ENCODE data around the gene EIF3L.

DNA sequence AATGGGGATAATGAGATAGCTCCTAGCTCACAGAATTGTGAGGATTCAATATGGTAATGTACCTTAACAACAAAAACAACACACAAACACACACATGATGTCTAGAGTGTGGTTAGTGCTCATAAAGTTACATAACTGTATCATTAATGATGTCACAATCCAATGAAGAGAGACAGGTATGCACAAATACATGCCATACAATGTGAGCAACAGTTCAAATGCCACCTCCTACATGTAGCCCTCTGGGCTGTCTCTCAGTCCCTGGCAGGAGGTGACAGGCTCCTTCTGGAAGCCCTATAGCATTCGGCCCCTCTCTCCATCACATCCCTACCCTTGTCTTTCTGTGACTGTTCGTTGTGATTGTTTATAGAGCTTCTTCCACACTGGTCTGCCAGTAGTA is 48.6 kb downstream of the EIF3L start:
- TF ChIP-seq CBX8 (IDR thresholded peaks at IDR 0.05; ENCODE audit: borderline replicate concordance, low read depth, low read length), result no peak
- TF ChIP-seq RAD21 (IDR thresholded peaks at IDR 0.05 in 1 of 2, conservative IDR thresholded peaks at IDR 0.05 in 1 of 2; ENCODE audit: low read depth in 2 of 2, low read length in 2 of 2), result no peak
- no peak for TF ChIP-seq BACH1 (IDR thresholded peaks at IDR 0.05; ENCODE audit: low read length)
- TF ChIP-seq, protein P1, sequence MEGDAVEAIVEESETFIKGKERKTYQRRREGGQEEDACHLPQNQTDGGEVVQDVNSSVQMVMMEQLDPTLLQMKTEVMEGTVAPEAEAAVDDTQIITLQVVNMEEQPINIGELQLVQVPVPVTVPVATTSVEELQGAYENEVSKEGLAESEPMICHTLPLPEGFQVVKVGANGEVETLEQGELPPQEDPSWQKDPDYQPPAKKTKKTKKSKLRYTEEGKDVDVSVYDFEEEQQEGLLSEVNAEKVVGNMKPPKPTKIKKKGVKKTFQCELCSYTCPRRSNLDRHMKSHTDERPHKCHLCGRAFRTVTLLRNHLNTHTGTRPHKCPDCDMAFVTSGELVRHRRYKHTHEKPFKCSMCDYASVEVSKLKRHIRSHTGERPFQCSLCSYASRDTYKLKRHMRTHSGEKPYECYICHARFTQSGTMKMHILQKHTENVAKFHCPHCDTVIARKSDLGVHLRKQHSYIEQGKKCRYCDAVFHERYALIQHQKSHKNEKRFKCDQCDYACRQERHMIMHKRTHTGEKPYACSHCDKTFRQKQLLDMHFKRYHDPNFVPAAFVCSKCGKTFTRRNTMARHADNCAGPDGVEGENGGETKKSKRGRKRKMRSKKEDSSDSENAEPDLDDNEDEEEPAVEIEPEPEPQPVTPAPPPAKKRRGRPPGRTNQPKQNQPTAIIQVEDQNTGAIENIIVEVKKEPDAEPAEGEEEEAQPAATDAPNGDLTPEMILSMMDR (IDR thresholded peaks at IDR 0.05; ENCODE audit: control extremely low read depth in 1 of 3, insufficient read depth in 1 of 3, low read depth in 1 of 3, low read length in 3 of 3), result no peak
- TF ChIP-seq POLR2A (IDR thresholded peaks at IDR 0.05; ENCODE audit: control extremely low read depth in 1 of 2, low read depth in 2 of 2, low read length in 2 of 2), result no peak
